ENCODE results near the gene SLC34A3. TPM values are rescaled to one million over a fixed set of nuclear protein-coding genes. Genes with fewer than 3 reads are reported as not detected.

SLC34A3 gene
- total RNA-seq, 2 experiments from 2014 or later = not detected

DNA sequence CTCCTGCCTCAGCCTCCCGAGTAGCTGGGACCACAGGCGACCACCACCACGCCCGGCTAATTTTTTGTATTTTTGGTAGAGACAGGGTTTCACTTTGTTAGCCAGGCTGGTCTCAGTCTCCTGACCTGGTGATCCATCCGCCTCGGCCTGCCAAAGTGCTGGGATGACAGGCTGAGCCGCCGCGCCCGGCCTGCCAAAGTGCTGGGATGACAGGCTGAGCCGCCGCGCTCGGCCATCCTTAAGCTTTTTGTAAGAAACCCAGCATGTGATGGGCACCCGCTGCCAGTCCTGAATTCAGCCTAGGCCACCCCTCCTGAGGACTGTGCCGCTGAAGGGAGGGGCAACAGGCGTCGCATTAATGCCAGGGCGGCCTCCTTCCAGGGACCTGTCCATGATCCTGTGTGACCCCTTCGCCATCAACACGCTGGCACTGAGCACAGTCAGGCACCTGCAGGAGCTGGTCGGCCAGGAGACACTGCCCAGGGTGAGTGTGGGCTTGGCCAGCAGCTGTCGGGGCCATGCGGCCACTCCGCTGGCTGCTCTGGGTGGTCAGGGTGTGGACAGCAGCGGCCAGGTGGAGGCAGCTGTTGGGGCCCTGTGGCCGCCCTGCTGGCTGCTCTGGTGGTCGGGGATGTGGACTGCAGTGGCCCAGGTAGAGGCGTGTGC, 34.9 kb downstream of the SLC34A3 start:
- DNase-seq = no peak
- ATAC-seq = no peak
- ChIA-PET POLR2A (interaction anchor here (0.7 to 2.3 kb wide), 3 partner anchors 9 to 16 kb away, joined by 3 to 8 read pairs (median 5); partner anchors contain the start of gene TOR4A), CTCF (no interaction called here)
- Mint-ChIP-seq H3K4me1 (ENCODE audit: low read depth) (no peaks in the 10 kb centered on the region), H3K27ac (no peak overlapping the region), H3K9me3 (no peaks in the 10 kb centered on the region), H3K4me3 (no peak overlapping the region), H3K36me3 (ENCODE audit: low read depth) (peaks cover 33% of the 10 kb centered on the region), H3K27me3 (no peaks in the 10 kb centered on the region)
- TF ChIP-seq, protein P1, sequence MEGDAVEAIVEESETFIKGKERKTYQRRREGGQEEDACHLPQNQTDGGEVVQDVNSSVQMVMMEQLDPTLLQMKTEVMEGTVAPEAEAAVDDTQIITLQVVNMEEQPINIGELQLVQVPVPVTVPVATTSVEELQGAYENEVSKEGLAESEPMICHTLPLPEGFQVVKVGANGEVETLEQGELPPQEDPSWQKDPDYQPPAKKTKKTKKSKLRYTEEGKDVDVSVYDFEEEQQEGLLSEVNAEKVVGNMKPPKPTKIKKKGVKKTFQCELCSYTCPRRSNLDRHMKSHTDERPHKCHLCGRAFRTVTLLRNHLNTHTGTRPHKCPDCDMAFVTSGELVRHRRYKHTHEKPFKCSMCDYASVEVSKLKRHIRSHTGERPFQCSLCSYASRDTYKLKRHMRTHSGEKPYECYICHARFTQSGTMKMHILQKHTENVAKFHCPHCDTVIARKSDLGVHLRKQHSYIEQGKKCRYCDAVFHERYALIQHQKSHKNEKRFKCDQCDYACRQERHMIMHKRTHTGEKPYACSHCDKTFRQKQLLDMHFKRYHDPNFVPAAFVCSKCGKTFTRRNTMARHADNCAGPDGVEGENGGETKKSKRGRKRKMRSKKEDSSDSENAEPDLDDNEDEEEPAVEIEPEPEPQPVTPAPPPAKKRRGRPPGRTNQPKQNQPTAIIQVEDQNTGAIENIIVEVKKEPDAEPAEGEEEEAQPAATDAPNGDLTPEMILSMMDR (IDR thresholded peaks at IDR 0.05) = no peak
- intact Hi-C loops (cut with micrococcal nuclease) = no loop called here

DNA sequence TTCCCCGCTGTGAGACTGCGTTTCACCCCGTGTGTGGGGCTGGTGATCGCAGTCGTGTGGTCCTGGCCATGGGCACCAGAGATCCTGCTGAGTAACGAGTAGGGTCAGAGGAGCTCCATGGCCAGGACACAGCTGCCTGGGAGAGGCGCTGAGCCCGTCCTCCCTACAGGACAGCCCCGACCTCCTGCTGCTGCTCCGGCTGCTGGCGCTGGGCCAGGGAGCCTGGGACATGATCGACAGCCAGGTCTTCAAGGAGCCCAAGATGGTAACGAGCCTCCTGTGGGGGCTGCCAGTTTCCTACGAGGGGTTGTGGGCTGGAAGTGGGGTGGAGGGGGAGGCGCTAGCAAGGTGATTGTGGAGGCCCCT, 35.4 kb downstream of the SLC34A3 start:
- ATAC-seq (no peak), DNase-seq (no peak)
- POLR2A ChIA-PET = interaction anchor here (1.8 to 2.3 kb wide), 2 partner anchors 8 to 11 kb away, joined by 5 to 8 read pairs; partner anchors contain the start of gene TOR4A
- Mint-ChIP-seq H3K9me3 (no peaks in the 10 kb centered on the region), H3K4me3 (no peak overlapping the region), H3K36me3 (ENCODE audit: low read depth) (peaks cover 38% of the 10 kb centered on the region), H3K27ac (no peak overlapping the region), H3K27me3 (no peaks in the 10 kb centered on the region), H3K4me1 (ENCODE audit: low read depth) (peaks cover 4% of the 10 kb centered on the region)
- intact Hi-C loops (cut with micrococcal nuclease) = no loop called here
- CTCF ChIA-PET = no interaction called here
- TF ChIP-seq, protein P1 (IDR thresholded peaks at IDR 0.05) = no peak

DNA sequence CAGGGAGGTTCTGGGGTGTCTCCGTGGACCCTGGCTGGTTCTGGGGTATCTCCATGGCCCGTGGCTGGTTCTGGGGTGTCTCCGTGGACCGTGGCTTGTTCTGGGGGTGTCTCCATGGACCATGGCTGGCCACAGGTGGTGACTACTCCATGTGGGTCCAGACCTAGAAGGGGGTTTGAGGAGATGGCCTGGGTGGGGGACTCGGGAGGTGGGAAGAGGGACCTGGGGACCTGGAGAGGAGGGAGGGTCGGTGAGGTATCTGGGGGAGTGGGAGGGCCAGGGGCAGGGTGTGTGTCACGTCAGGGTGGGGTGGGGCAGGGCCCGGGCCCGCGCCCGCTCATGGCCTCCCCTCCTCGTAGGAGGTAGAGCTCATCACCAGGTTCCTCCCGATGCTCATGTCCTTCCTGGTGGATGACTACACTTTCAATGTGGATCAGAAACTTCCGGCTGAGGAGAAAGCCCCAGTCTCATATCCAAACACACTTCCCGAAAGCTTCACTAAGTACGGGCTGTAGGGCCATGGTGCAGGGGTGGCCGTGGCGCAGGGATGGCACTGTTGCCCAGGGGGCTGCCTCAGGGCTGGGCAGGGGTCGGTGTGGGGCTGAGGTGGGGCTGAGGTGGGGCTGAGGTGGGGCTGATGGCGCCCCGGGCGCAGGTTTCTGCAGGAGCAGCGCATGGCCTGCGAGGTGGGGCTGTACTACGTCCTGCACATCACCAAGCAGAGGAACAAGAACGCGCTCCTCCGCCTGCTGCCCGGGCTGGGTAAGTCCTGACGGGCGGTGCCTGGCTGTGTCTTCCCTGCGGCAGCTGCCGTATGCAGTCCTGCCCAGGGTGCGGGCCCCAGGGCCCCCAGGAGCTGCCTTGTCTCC, 36.1 kb downstream of the SLC34A3 start:
- intact Hi-C loops (cut with micrococcal nuclease) = no loop called here
- H3K9me3 Mint-ChIP-seq = no peaks in the 10 kb centered on the region
- H3K27me3 Mint-ChIP-seq = no peaks in the 10 kb centered on the region
- H3K4me3 Mint-ChIP-seq = no peak overlapping the region
- H3K27ac Mint-ChIP-seq = no peak overlapping the region
- no peak for ATAC-seq
- H3K36me3 Mint-ChIP-seq (ENCODE audit: low read depth) = peaks cover 38% of the 10 kb centered on the region
- DNase-seq = no peak
- peaks cover 8% of the 10 kb centered on the region for H3K4me1 Mint-ChIP-seq (ENCODE audit: low read depth)
- CTCF ChIA-PET = interaction anchor here (1.0 kb wide), 1 partner anchor 30 kb away, joined by 3 read pairs; no protein-coding TSS in a partner anchor
- TF ChIP-seq, protein P1 (IDR thresholded peaks at IDR 0.05) = no peak
- POLR2A ChIA-PET = interaction anchor here (1.8 kb wide), 1 partner anchor 11 kb away, joined by 5 read pairs; the partner anchor contains the start of gene TOR4A

DNA sequence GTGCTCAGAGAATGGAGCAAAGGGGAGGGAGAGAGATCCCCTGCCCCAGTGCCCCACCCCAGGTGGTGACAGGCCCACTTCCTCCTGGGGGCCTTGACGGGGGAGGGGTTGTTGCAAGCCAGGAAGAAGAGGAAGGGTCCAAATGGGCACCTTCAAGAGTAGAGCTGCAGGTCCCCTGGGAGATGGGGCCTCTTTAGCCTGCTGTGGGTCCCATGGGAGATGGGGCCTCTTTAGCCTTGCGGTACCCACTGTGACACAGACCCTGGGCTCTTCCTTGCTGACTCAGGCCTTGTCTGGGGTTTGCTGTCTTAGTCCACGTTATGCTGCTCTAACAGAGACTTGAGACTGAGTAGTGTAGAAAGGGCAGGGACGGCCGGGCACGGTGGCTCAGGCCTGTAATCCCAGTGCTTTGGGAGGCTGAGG, 37.2 kb downstream of the SLC34A3 start:
- ATAC-seq (no peak), DNase-seq (no peak)
- Mint-ChIP-seq H3K36me3 (ENCODE audit: low read depth) (peaks cover 37% of the 10 kb centered on the region), H3K9me3 (no peaks in the 10 kb centered on the region), H3K27me3 (no peaks in the 10 kb centered on the region), H3K27ac (no peak overlapping the region), H3K4me3 (no peak overlapping the region), H3K4me1 (ENCODE audit: low read depth) (peaks cover 8% of the 10 kb centered on the region)
- intact Hi-C loops (cut with micrococcal nuclease) = no loop called here
- CTCF ChIA-PET = interaction anchor here (1.0 kb wide), 1 partner anchor 31 kb away, joined by 3 read pairs; no protein-coding TSS in a partner anchor
- TF ChIP-seq, protein P1 (IDR thresholded peaks at IDR 0.05) = no peak
- POLR2A ChIA-PET = no interaction called here

Data from activated CD8-positive, alpha-beta T cell treated with anti-CD3 and anti-CD28 coated beads for 36 hours (primary cell).